Activated CD8-positive, alpha-beta T cell treated with anti-CD3 and anti-CD28 coated beads for 36 hours (primary cell): ENCODE measurements around the gene QRFPR. TPM values are rescaled to one million over a fixed set of nuclear protein-coding genes. Genes with fewer than 3 reads are reported as not detected.

Source experiments
- ATAC-seq: fragments of 200-7000 bp; cut with Tn5 transposase; one replicate; pipeline ENCODE4 v1.10.0; 2021; ENCODE audit warnings: mild to moderate bottlenecking, moderate library complexity
- CTCF ChIA-PET: fragments of 350-600 bp; sonication (Branson Sonifier 250); formaldehyde crosslinking; loops from one replicate; lab custom pipeline; 2021; ENCODE audit warnings: antibody characterized with exemption; lab: Charles Lee
- POLR2A ChIA-PET: fragments of 350-600 bp; sonication (Branson Sonifier 250); formaldehyde crosslinking; loops from one replicate; lab custom pipeline; 2021; ENCODE audit warnings: antibody characterized with exemption; lab: Charles Lee
- DNase-seq: peaks from one replicate; pipeline ENCODE4 v3.0.0-alpha.2; 2020
- H3K27ac Mint-ChIP-seq: one replicate; pipeline ENCODE4 v1.8.0; 2021; ENCODE audit warnings: mild to moderate bottlenecking, mixed read lengths
- H3K27me3 Mint-ChIP-seq: one replicate; pipeline ENCODE4 v1.8.0; 2021; ENCODE audit warnings: mixed read lengths
- H3K36me3 Mint-ChIP-seq: one replicate; pipeline ENCODE4 v1.8.0; 2021; ENCODE audit warnings: low read depth, mixed read lengths
- H3K4me1 Mint-ChIP-seq: one replicate; pipeline ENCODE4 v1.8.0; 2021; ENCODE audit warnings: low read depth, mixed read lengths
- H3K4me3 Mint-ChIP-seq: one replicate; pipeline ENCODE4 v1.8.0; 2021; ENCODE audit warnings: mild to moderate bottlenecking, moderate library complexity, mixed read lengths
- H3K9me3 Mint-ChIP-seq: one replicate; pipeline ENCODE4 v1.8.0; 2021; ENCODE audit warnings: mixed read lengths
- CTCF ChIP-seq: fragments of 200-600 bp; IDR thresholded peaks from one replicate; pipeline ENCODE4 v1.8.0; 2022; ENCODE audit warnings: antibody characterized with exemption, mild to moderate bottlenecking
- intact Hi-C: fragments of 100-400 bp; cut with micrococcal nuclease; formaldehyde crosslinking; loops from one replicate; pipeline ENCODE4 v1.10.0; 2022
- total RNA-seq, 2 experiments: library from RNA; stranded (reverse); gene quantifications; one replicate each; pipeline ENCODE4 v1.2.3, GENCODE V29; 2021

QRFPR gene
- total RNA-seq, 2 experiments from 2014 or later = not detected

- H3K27me3 Mint-ChIP-seq = peaks cover 4% of the 10 kb centered on the region
- ATAC-seq (peak; percentile 64), DNase-seq (no peak)
- no peak overlapping the region for H3K27ac Mint-ChIP-seq
- no peaks in the 10 kb centered on the region for H3K36me3 Mint-ChIP-seq
- H3K9me3 Mint-ChIP-seq = no peaks in the 10 kb centered on the region
- H3K4me1 Mint-ChIP-seq = peaks cover 7% of the 10 kb centered on the region
- TF ChIP-seq CTCF = no peak
- POLR2A ChIA-PET = no interaction called here
- CTCF ChIA-PET = interaction anchor here (2.5 kb wide), 1 partner anchor 29 kb away, joined by 12 read pairs; no protein-coding TSS in a partner anchor
- no peak overlapping the region for H3K4me3 Mint-ChIP-seq
- intact Hi-C loops = no loop called here
Observed at GRCh38 chr4:121278811-121279368, 101.9 kb downstream of the QRFPR start.

Other genes starting within 250 kb of the QRFPR start
- gene TNIP3, start 216.7 kb downstream of the QRFPR start, total RNA-seq = 1 to 10 TPM; 1.9 to 2.4 TPM